ENCODE data around the gene INPPL1. TPM values are rescaled to one million over a fixed set of nuclear protein-coding genes. Genes with fewer than 3 reads are reported as not detected.

INPPL1 gene
- total and polyA plus RNA-seq, 10 of the 15 experiments (the other 5 are each of a cell fraction or from before 2014, with no cell fraction given), result 0.47 to 116 (median 43.4) TPM

GRCh38 chr11:72238040-72238450 is 13.5 kb downstream of the INPPL1 start (continued):
- TF ChIP-seq CTCF (IDR thresholded peaks at IDR 0.05 in 2 of 3, conservative IDR thresholded peaks at IDR 0.05 in 1 of 3; ENCODE audit: control insufficient read depth in 2 of 3, extremely low read depth in 1 of 3, insufficient read depth in 1 of 3, low read depth in 3 of 3, low read length in 3 of 3) (peak; percentile 52 to 84 (median 74)), BACH1 (IDR thresholded peaks at IDR 0.05; ENCODE audit: borderline replicate concordance) (no peak), ZNF24 (IDR thresholded peaks at IDR 0.05) (no peak), ETV6 (conservative IDR thresholded peaks at IDR 0.05 in 1 of 2, IDR thresholded peaks at IDR 0.05 in 1 of 2; ENCODE audit: borderline replicate concordance in 1 of 2, low read depth in 1 of 2) (no peak), POLR2AphosphoS2 (IDR thresholded peaks at IDR 0.05; ENCODE audit: low read depth, low read length) (no peak), RBBP5 (conservative IDR thresholded peaks at IDR 0.05) (no peak), NFXL1 (IDR thresholded peaks at IDR 0.05; ENCODE audit: borderline replicate concordance) (no peak), ZNF217 (IDR thresholded peaks at IDR 0.05) (no peak), IKZF1 (conservative IDR thresholded peaks at IDR 0.05) (peak; percentile 11; the same call in 1 of the 2 replicates), ZBED1 (IDR thresholded peaks at IDR 0.05; ENCODE audit: borderline replicate concordance) (no peak), DPF2 (IDR thresholded peaks at IDR 0.05) (no peak), NKRF (conservative IDR thresholded peaks at IDR 0.05) (no peak), ATF2 (IDR thresholded peaks at IDR 0.05; ENCODE audit: low read length) (no peak), ZNF384 (IDR thresholded peaks at IDR 0.05; ENCODE audit: borderline replicate concordance, low read depth, low read length) (no peak), FOXM1 (IDR thresholded peaks at IDR 0.05; ENCODE audit: low read depth, low read length) (no peak), STAT1 (conservative IDR thresholded peaks at IDR 0.05) (no peak), JUNB (IDR thresholded peaks at IDR 0.05) (no peak), SIX5 (IDR thresholded peaks at IDR 0.05; ENCODE audit: low read depth, low read length, severe bottlenecking) (no peak), HDAC2 (IDR thresholded peaks at IDR 0.05) (no peak), SUPT20H (IDR thresholded peaks at IDR 0.05; ENCODE audit: borderline replicate concordance, control insufficient read depth, low read depth, low read length) (no peak), POLR2AphosphoS5 (IDR thresholded peaks at IDR 0.05; ENCODE audit: low read length) (no peak), BRCA1 (IDR thresholded peaks at IDR 0.05; ENCODE audit: low read depth, low read length) (no peak), ZBTB33 (IDR thresholded peaks at IDR 0.05) (peak; percentile 100), NFIC (IDR thresholded peaks at IDR 0.05; ENCODE audit: low read depth, low read length) (no peak)
